ENCODE data around the gene RASIP1.

GRCh38 chr19:48672994-48673393 lies 67.4 kb downstream of the RASIP1 start, which contains the start of gene NTN5:
- TF ChIP-seq POLR2A (IDR thresholded peaks at IDR 0.05): no peak
- TF ChIP-seq CTCF (IDR thresholded peaks at IDR 0.05): no peak
